Testis (tissue), 3 donors: ENCODE measurements around the gene G3BP2. TPM values are rescaled to one million over a fixed set of nuclear protein-coding genes. Genes with fewer than 3 reads are reported as not detected.
A peak's percentile ranks its signal among the peaks of the same experiment; 100 is the strongest.

Experiments used
- DNase-seq: peaks from one replicate; pipeline ENCODE4 v3.0.0-alpha.2; 2019
- H3K27ac ChIP-seq, 2 donors: fragments of 200-600 bp; sonication (generic); one replicate each; pipeline ENCODE4 v1.5.1; 2019
- H3K27me3 ChIP-seq: fragments of 200-600 bp; sonication (generic); one replicate; pipeline ENCODE4 v1.5.1; 2019
- H3K36me3 ChIP-seq: fragments of 200-600 bp; sonication (generic); one replicate; pipeline ENCODE4 v1.5.1; 2017; ENCODE audit warnings: low read depth; ENCODE audit errors: missing control alignments
- H3K4me1 ChIP-seq: fragments of 200-600 bp; sonication (generic); one replicate; pipeline ENCODE4 v1.5.1; 2019
- H3K4me3 ChIP-seq, 2 donors: fragments of 200-600 bp; sonication (generic); one replicate each; pipeline ENCODE4 v1.5.1; 2017 to 2019
- H3K9me3 ChIP-seq: fragments of 200-600 bp; sonication (generic); one replicate; pipeline ENCODE4 v1.5.1; 2017
- CTCF ChIP-seq, 3 experiments: fragments of 450-650 bp in 2 of 3; fragments of 200-600 bp in 1 of 3; sonication (generic) in 1 of 3; IDR thresholded peaks; one replicate each; pipeline ENCODE4 v1.5.1; 2016 to 2019; ENCODE audit warnings: antibody characterized with exemption in 3 of 3, mild to moderate bottlenecking in 2 of 3, moderate library complexity in 1 of 3
- POLR2A ChIP-seq: fragments of 450-650 bp; IDR thresholded peaks from one replicate; pipeline ENCODE4 v1.6.1; 2017; ENCODE audit warnings: antibody characterized with exemption, mild to moderate bottlenecking, moderate library complexity
- WGBS, 2 donors: methylation state at CpG; one replicate each; pipeline ENCODE4 v1.1.5; 2018; 5-methylcytosine and 5-hydroxymethylcytosine counted together
- intact Hi-C: fragments of 100-400 bp; cut with DNase I; formaldehyde crosslinking; loops from one replicate; pipeline ENCODE4 v1.15.1; 2023; ENCODE audit warnings: low total_unique reads
- polyA plus RNA-seq: library from polyadenylated mRNA; stranded (reverse); fragments of 350-450 nt; fragmentation: Illumina TruSeq; extraction: RNeasy Lipid Tissue Mini Kit (QIAGEN cat#74804); gene quantifications from one replicate; pipeline ENCODE4 v1.2.3, GENCODE V29; 2014; ENCODE audit warnings: low read depth, low replicate concordance; ENCODE audit not compliant: insufficient read depth
- total RNA-seq, 2 donors: library from RNA; depleted of rRNA; stranded (reverse); fragments of >200 nt; gene quantifications; one replicate each; pipeline ENCODE4 v1.2.3, GENCODE V29; 2016

G3BP2 gene
- total and polyA plus RNA-seq, 3 donors from 2014 or later = 102 to 134 (median 105) TPM

DNA sequence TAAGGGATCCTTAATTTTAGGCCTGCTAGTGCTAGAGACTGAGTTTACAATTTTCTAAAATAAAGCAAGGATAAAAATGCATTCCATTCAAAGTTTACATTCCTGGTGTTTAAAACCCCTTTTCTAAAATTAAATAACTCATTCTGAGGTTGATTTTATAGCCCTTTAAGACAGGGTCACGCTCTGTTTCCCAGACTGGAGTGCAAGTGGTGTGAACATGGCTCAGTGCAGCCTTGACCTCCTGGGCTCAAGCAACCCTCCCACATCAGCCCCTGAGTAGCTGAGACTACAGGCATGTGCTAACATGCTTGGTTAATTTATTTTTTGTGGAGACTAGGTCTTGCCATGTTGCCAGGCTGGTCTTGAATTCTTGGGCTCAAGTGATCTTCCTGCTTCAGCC is 36.0 kb downstream of the G3BP2 start:
- no peaks in the 10 kb centered on the region for H3K27me3 ChIP-seq
- no peaks in the 10 kb centered on the region for H3K9me3 ChIP-seq
- TF ChIP-seq POLR2A = no peak
- TF ChIP-seq CTCF (IDR thresholded peaks at IDR 0.05) = no peak
- no peak overlapping the region for H3K4me3 ChIP-seq
- DNase-seq = no peak
- intact Hi-C loops = no loop called here
- H3K27ac ChIP-seq = no peak overlapping the region
- 63 to 75% methylated on average over 1 of the region's 1 CpG for WGBS, 2 donors
- H3K36me3 ChIP-seq = no peaks in the 10 kb centered on the region
- H3K4me1 ChIP-seq = no peaks in the 10 kb centered on the region

- 75 to 84% methylated on average over 2 of the region's 2 CpGs for WGBS, 2 donors
- Histone ChIP-seq H3K27me3 (no peaks in the 10 kb centered on the region), H3K4me1 (no peaks in the 10 kb centered on the region), H3K4me3 (no peak overlapping the region), H3K27ac (no peak overlapping the region), H3K9me3 (no peaks in the 10 kb centered on the region), H3K36me3 (no peaks in the 10 kb centered on the region)
- TF ChIP-seq CTCF (IDR thresholded peaks at IDR 0.05) (no peak), POLR2A (no peak)
- no peak for DNase-seq
- intact Hi-C loops = no loop called here
Measured at GRCh38 chr4:75634951-75635350, 38.3 kb downstream of the G3BP2 start.

- Histone ChIP-seq H3K27me3 (no peaks in the 10 kb centered on the region), H3K9me3 (no peaks in the 10 kb centered on the region), H3K4me1 (no peaks in the 10 kb centered on the region), H3K27ac (no peak overlapping the region), H3K4me3 (no peak overlapping the region), H3K36me3 (no peaks in the 10 kb centered on the region)
- TF ChIP-seq POLR2A (no peak), CTCF (IDR thresholded peaks at IDR 0.05) (no peak)
- no peak for DNase-seq
- intact Hi-C loops = no loop called here
- WGBS, 2 donors = 86 to 92% methylated on average over 3 of the region's 3 CpGs
Measured at GRCh38 chr4:75634281-75634680, 38.9 kb downstream of the G3BP2 start.

DNA sequence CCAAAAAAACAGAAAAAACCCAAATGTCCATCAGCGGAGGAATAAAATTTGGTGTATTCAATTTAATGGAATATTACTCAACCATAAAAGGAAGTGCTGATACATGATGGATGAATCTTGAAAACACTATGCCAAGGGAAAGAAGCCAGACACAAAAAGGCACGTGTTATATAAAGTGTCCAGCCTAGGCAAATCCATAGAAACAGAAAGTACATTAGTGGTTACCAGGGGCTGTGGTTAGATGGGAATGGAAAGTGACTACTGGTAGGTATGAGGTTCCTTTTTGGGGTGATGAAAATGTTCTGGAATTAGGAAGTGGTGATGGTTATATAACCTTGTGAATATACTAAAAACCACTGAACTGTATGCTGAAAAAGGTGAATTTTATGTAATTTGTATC is 39.4 kb downstream of the G3BP2 start:
- intact Hi-C loops = no loop called here
- no peaks in the 10 kb centered on the region for H3K27me3 ChIP-seq
- no peaks in the 10 kb centered on the region for H3K9me3 ChIP-seq
- no peak for DNase-seq
- H3K4me3 ChIP-seq = no peak overlapping the region
- WGBS, 2 donors = 84 to 86% methylated on average over 2 of the region's 2 CpGs
- no peaks in the 10 kb centered on the region for H3K4me1 ChIP-seq
- no peak overlapping the region for H3K27ac ChIP-seq
- no peak for TF ChIP-seq POLR2A
- TF ChIP-seq CTCF (IDR thresholded peaks at IDR 0.05) = no peak
- no peaks in the 10 kb centered on the region for H3K36me3 ChIP-seq

GRCh38 chr4:75630937-75631329 is 42.3 kb downstream of the G3BP2 start:
- H3K9me3 ChIP-seq = no peaks in the 10 kb centered on the region
- no peaks in the 10 kb centered on the region for H3K36me3 ChIP-seq
- TF ChIP-seq CTCF (IDR thresholded peaks at IDR 0.05) (no peak), POLR2A (no peak)
- H3K27ac ChIP-seq = peak overlapping the region in 1 of 2 donors; percentile 52
- WGBS, 2 donors = 33 to 42% methylated on average over 9 of the region's 9 CpGs
- H3K4me1 ChIP-seq = no peaks in the 10 kb centered on the region
- DNase-seq = no peak
- no peaks in the 10 kb centered on the region for H3K27me3 ChIP-seq
- intact Hi-C loops = no loop called here
- H3K4me3 ChIP-seq = peak overlapping the region; percentile 57 to 69
